HG03045 (cell line): ENCODE data around the gene FYB1.
"Not testable (repeated sequence)": the region's sequence is repeated elsewhere in the genome, so short reads cannot be mapped to it uniquely, and the experiment has no call there.

Source experiments
- ATAC-seq: cut with Tn5 transposase; IDR thresholded peaks from one replicate; pipeline ENCODE4 v1.9.1; 2021; ENCODE audit warnings: mild to moderate bottlenecking, moderate library complexity; ENCODE audit not compliant: unreplicated experiment

Gene FYB1

GRCh38 chr5:39226558-39226957 is 7.2 kb upstream of the FYB1 start:
- ATAC-seq = no peak

GRCh38 chr5:39226100-39226451 is 6.7 kb upstream of the FYB1 start:
- no peak for ATAC-seq

GRCh38 chr5:39225405-39226099 is 6.2 kb upstream of the FYB1 start:
- ATAC-seq = no peak

DNA sequence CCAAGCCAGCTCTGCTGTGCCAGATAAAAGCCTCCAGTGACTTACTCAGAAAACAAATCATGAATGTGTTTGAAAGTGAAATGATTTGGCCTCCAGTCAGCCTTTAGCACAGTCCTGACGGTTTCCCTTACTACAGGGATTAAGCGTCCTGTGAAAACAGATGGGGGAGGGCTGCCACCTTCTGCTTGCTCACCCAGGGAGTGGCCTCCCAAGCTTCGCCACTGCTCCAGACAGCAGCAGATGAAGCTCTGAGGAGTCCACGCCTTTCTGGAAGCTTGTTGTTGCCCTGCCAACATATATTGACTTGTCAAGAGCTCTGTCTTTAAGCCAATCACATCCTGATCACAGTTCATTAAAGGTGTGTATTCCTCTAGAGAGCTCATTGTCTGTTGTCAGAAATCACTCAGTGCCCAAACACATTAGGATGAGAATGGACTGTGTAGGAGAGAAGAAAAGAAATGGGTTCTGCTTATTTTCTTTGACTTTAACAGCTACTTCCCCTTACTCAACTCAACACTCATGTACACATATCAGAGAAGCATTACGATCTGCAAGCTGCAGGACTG is 4.9 kb upstream of the FYB1 start:
- no peak for ATAC-seq

DNA sequence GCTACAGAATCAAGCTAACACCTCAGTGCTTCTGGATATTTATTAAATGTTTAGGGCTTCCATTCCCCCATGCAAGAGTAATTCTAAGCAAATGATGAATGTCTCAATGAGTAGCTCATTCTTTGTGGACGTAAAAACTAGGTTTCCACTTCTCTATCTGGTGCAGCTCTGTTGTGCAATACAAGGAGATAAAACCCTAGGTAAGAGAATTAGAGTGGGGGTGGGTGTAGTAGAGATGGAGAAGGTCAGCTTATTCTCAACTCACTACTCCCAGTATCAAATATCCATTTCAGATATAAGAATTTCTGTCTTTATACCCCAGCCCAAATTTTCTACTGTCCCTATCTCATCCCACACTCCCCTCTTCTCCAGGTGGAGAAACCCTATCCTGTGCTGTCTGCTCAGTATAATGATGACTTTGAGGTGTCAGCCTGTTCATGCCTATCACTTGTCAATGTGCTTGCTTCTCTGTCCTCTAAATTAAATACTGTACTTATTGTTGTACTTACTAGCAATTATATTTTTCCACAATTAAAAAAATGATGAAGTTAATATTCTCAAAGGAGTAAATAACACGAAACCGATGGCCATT is 4.3 kb upstream of the FYB1 start:
- no peak for ATAC-seq

- not testable (repeated sequence) for ATAC-seq
These were observed 2.3 kb upstream of the FYB1 start for GRCh38 chr5:39221671-39222070.

DNA sequence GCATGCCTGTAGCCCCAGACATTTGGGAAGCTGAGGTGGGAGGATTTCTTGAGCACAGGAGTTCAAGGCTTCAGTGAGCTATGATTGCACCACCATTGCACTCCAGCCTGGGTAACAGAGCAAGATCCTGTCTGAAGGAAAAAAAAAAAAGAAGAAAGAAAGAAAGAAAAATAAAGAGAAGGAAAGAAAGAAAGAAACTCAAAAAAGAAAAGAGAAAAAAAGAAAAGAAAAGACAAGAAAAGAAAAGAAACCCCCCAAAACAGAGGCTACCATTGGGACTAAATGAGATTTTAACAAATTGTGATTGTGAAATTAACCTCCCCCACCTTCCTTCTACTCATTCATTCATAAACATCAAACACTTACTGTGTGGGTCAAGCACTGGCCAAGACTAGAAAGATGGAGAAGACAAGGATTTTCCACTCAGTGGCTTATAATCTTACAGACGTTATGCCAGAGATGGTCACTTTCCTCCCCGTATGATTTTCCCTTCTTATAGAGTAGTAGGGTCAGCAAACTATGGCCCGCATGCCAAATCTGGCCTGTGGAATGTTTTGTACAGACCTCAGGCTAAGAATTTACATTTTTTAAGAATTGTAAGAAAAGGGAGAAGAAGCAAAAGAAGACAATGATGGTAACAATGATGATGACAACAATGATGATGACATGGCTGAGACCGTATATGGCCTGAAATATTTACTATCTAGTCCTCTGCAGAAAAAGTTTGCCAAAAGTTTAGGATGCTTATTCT is 1.1 kb upstream of the FYB1 start:
- ATAC-seq = no peak

DNA sequence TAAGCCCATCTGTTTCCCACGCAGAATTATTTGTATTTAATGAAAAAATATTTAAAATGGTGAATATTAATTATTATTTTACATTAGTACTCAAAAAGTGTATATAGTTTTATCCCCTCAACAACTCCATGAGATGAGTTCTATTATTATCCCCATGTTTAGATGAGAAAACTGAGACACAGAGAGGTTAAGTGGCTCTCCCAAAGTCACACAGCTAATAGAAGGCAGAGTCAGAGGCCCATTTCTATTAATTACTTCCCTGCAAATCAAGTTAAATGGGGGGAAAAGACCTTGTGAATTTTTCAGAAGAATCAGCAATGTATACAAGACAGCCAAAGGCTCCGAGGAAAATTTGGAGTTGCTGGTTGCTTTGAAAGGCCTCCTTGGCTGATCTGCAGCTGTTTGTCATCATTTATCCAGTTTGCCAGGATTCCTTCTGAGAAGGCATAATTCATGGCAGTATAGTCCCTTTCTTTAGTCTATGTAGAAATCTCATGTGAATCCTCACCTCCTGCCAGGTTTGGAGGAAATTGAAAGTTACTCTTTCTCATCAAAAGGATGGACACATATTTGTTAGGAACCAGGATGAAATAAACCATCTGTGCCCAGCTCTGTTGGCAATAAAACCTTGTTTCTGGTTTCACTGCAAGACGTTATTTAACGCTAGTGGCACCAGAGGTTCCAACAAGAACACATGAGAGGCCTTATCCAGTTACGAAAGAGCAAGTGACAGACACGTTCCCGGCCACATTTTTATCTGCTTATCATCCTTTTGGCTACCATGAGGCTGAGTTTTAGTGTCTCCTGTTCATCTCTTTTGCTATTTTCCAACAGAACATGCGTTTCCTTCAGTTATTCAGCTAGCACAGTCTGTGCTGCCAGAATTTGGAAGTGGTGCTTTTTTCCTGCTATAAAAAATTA is 621 bp downstream of the FYB1 start:
- ATAC-seq = no peak

- peak; percentile 53 for ATAC-seq
These were observed 1.7 kb downstream of the FYB1 start for GRCh38 chr5:39217365-39218281.

DNA sequence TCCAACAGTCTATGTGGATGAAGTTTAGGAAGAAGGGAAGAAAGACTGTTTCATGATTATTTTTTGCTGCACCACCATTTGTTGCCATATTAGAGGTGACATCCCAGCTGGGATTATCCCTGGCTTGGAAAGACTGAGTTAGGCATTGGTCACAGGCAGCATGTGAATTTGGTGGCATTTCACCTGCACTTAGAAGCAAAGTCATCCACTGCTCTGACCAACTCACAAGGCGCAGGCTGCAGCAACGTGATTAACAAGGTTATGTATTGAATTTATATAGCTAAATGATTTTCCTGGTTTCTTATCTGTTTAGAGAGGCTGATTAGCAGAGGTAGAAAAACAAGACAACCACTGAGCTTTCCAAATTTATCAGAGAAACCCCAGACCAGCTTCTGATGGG is 2.7 kb downstream of the FYB1 start:
- ATAC-seq = no peak

- ATAC-seq = no peak
These were observed 3.5 kb downstream of the FYB1 start for GRCh38 chr5:39215857-39216256.

DNA sequence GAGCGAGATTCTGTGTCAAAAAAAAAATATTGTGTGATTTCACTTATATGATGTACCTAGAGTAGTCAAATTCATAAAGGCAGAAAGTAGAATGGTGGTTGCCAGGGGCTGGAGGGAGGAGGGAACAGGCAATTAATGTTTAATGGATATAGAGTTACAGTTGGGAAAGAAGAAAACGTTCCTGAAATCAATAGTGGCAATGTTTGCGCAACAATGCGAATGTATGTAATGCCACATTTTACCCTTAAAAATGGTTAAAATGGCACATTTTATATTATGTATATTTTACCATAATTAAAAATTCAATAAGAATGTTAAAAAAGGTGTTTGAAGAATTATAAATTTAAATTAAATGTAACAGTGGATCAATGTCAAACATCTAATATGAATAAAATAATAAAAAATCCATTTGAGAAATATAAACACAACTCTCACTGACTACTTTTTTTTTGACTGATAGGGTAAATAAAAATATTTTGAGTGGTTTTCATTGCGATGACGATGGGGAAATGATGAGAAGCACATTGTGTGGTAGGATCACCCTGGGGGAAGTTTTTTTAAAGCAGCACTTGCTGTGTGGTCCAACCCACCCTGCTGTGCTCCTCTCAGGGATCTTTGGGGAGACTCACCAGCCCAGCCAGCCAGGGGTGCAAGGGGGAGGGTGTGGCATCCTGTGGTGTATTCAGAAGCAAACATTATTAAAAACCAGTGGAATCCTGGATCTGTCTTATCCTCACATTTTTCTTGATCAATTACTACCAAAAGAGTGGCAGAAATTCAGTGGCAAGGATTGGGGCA is 4.3 kb downstream of the FYB1 start:
- ATAC-seq = no peak

DNA sequence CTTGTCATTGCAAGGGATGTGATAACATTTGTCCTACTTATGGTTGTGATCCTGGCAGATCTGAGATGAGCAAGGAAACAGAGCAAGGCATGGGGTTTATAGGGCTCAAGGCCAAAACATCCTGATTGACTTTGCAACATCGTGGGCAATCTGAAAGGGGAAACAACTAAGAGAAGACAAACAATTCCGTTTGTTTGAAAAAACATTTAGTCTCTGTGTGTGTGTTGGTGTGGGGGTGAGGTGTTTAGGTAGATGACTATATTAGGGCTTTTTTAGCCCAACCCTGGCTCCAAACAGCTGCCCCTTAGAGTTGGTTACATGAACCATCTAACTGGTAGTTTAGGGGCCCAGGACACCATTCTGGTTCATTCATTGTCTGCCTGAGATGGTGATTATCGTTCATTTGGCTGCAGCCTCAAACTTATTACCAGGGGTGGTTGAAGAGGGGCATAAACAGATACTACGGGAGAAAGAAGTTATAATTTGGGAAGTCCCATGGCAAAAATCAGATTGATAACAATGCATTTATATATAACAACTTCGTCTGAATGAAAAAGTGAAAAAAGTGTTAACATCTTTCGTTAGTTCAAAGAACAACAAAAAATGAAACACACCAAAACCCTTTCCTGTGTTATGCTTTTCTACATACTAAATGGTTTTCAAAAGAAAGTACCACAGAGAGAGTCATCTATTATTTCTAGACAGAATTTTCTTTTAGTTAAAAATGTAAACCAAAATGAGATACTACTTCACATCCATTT is 5.7 kb downstream of the FYB1 start:
- no peak for ATAC-seq

- ATAC-seq = no peak
These were observed 7.6 kb downstream of the FYB1 start for GRCh38 chr5:39211773-39212172.

GRCh38 chr5:39209924-39210323 is 9.4 kb downstream of the FYB1 start:
- no peak for ATAC-seq

- no peak for ATAC-seq
These were observed 10.9 kb downstream of the FYB1 start for GRCh38 chr5:39208471-39208870.

GRCh38 chr5:39207345-39208045 is 11.9 kb downstream of the FYB1 start:
- ATAC-seq = no peak
